Activated naive CD4-positive, alpha-beta T cell treated with anti-CD3 and anti-CD28 coated beads, Interleukin-2, amount 50 U/mL, for 24 hours (primary cell): ENCODE data around the gene MAGI1.

Experiments used
- H3K27ac Mint-ChIP-seq: one replicate; pipeline ENCODE4 v1.8.0; 2021; ENCODE audit warnings: mild to moderate bottlenecking, mixed read lengths
- H3K27me3 Mint-ChIP-seq: one replicate; pipeline ENCODE4 v1.8.0; 2021; ENCODE audit warnings: mixed read lengths
- H3K36me3 Mint-ChIP-seq: one replicate; pipeline ENCODE4 v1.8.0; 2021; ENCODE audit warnings: mixed read lengths
- H3K4me1 Mint-ChIP-seq: one replicate; pipeline ENCODE4 v1.8.0; 2021; ENCODE audit warnings: mixed read lengths
- H3K4me3 Mint-ChIP-seq: one replicate; pipeline ENCODE4 v1.8.0; 2021; ENCODE audit warnings: mild to moderate bottlenecking, mixed read lengths
- H3K9me3 Mint-ChIP-seq: one replicate; pipeline ENCODE4 v1.8.0; 2021; ENCODE audit warnings: mixed read lengths

The MAGI1 gene

DNA sequence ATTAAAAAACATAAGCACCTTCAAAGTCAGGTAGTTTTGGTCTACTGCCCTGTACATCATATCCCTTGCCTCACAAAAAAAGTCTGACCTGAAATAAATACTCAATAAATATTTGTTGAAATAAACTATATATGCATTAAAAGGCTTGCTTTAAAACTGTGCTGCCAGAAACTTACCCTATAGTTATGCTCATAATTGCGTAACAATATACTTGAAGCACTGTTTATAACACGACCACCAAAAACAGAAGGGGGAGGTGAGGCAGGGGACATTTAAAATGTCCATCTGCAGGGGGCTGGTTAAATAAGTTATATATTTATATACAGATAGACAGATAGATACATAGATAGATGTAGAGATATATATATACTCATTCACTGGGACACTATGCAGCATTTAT, 549.5 kb downstream of the MAGI1 start:
- Mint-ChIP-seq H3K27me3 (peaks cover 2% of the 10 kb centered on the region), H3K4me1 (no peaks in the 10 kb centered on the region), H3K27ac (no peak overlapping the region), H3K4me3 (no peak overlapping the region), H3K36me3 (no peaks in the 10 kb centered on the region), H3K9me3 (peaks cover 18% of the 10 kb centered on the region)

- Mint-ChIP-seq H3K4me1 (no peaks in the 10 kb centered on the region), H3K27me3 (peaks cover 2% of the 10 kb centered on the region), H3K36me3 (no peaks in the 10 kb centered on the region), H3K9me3 (peaks cover 10% of the 10 kb centered on the region), H3K4me3 (no peak overlapping the region), H3K27ac (no peak overlapping the region)
These were observed 552.8 kb downstream of the MAGI1 start for GRCh38 chr3:65485826-65486469.

- no peaks in the 10 kb centered on the region for H3K36me3 Mint-ChIP-seq
- H3K27me3 Mint-ChIP-seq = peaks cover 2% of the 10 kb centered on the region
- H3K4me1 Mint-ChIP-seq = no peaks in the 10 kb centered on the region
- H3K27ac Mint-ChIP-seq = no peak overlapping the region
- no peak overlapping the region for H3K4me3 Mint-ChIP-seq
- H3K9me3 Mint-ChIP-seq = peaks cover 10% of the 10 kb centered on the region
These were observed 553.8 kb downstream of the MAGI1 start for GRCh38 chr3:65484964-65485363.

DNA sequence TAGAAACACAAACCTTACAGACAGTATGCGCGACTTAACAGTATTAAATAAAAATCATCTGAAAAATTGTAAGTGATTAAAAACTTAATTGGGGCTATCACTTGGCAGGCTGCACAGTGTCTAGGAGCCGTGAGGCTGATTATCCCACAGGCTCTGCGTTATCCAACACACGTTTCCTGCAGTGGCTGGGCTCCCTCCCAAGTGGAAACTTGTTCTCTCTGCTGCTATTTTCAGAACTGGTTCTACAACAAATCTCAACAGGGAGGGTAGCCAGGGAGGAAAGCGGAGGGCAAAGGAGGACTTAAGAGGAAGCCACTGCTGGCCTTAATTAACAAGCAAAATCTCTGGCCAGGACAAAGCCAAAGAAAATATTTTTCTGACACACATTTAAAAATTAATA, 555.2 kb downstream of the MAGI1 start:
- Mint-ChIP-seq H3K27me3 (peaks cover 2% of the 10 kb centered on the region), H3K9me3 (peaks cover 10% of the 10 kb centered on the region), H3K4me1 (no peaks in the 10 kb centered on the region), H3K36me3 (no peaks in the 10 kb centered on the region), H3K27ac (no peak overlapping the region), H3K4me3 (no peak overlapping the region)

DNA sequence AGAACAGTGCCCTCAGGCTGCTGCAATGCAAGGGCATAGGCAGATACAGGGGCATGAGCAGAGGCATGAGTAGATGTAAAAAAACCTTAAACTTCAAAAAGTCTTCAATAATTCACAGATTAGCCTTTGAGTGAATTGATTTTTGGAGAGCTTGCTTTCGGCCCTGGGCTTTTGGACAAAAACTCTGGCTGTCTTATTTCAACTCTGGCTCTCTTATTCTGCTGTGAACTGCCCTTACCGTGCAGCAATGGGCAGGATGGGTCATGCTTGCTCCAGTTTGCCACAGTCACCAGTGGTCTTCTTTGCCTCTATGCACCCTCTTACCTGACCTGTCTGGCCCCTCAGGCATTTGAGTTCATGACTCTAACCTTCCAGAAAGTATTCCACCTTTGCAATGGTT, 555.7 kb downstream of the MAGI1 start:
- no peak overlapping the region for H3K4me3 Mint-ChIP-seq
- H3K36me3 Mint-ChIP-seq = no peaks in the 10 kb centered on the region
- no peaks in the 10 kb centered on the region for H3K4me1 Mint-ChIP-seq
- peaks cover 2% of the 10 kb centered on the region for H3K27me3 Mint-ChIP-seq
- H3K27ac Mint-ChIP-seq = no peak overlapping the region
- H3K9me3 Mint-ChIP-seq = peaks cover 10% of the 10 kb centered on the region

DNA sequence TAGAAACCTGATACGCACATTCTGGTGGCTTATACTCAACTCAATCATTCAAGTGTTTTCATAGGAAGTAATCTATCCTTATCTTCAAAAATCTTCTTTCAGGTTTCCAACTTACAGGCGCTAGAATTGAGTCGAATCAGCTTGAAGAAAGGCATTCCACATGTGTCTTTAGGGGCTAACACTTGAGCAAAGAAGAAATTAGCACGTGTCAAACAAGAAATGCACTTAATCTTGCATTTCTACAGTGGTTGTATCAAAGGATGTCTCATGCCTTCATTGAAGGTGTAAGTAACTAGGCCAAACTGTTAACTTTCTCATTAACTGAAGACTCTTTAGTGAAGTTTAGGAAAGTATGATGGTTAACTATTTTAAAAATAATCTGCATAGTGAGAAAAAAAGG, 557.6 kb downstream of the MAGI1 start:
- H3K4me1 Mint-ChIP-seq = no peaks in the 10 kb centered on the region
- H3K27me3 Mint-ChIP-seq = peaks cover 2% of the 10 kb centered on the region
- H3K36me3 Mint-ChIP-seq = no peaks in the 10 kb centered on the region
- H3K9me3 Mint-ChIP-seq = peaks cover 10% of the 10 kb centered on the region
- H3K4me3 Mint-ChIP-seq = no peak overlapping the region
- H3K27ac Mint-ChIP-seq = no peak overlapping the region

GRCh38 chr3:65479990-65480389, 558.7 kb downstream of the MAGI1 start:
- Mint-ChIP-seq H3K27ac (no peak overlapping the region), H3K27me3 (peaks cover 2% of the 10 kb centered on the region), H3K9me3 (peaks cover 6% of the 10 kb centered on the region), H3K36me3 (no peaks in the 10 kb centered on the region), H3K4me1 (no peaks in the 10 kb centered on the region), H3K4me3 (no peak overlapping the region)

GRCh38 chr3:65478551-65479500, 559.9 kb downstream of the MAGI1 start:
- Mint-ChIP-seq H3K9me3 (no peaks in the 10 kb centered on the region), H3K27ac (no peak overlapping the region), H3K27me3 (no peaks in the 10 kb centered on the region), H3K4me1 (no peaks in the 10 kb centered on the region), H3K36me3 (no peaks in the 10 kb centered on the region), H3K4me3 (no peak overlapping the region)

GRCh38 chr3:65473736-65474135, 565.0 kb downstream of the MAGI1 start:
- Mint-ChIP-seq H3K4me1 (no peaks in the 10 kb centered on the region), H3K9me3 (peaks cover 7% of the 10 kb centered on the region), H3K36me3 (no peaks in the 10 kb centered on the region), H3K27me3 (no peaks in the 10 kb centered on the region), H3K27ac (no peak overlapping the region), H3K4me3 (no peak overlapping the region)

DNA sequence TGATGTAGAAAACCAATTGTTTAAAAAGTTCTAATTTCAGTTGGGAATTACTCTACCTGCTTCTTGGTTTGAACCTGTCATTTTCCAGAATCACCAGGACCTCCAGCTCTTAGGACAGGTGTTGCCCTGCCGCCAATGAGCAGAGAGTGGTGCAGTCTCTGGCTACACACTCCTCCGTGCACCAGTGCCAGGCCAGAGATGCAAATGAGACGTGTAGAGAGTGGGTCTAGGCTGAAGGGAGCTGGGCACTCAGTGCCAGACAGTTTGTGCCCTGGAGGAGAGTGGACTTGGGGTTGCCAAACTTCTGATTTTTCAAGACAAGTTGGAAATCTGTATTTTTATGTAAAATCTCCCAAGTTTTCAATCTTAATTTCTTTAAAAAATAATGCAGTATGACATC, 566.2 kb downstream of the MAGI1 start:
- Mint-ChIP-seq H3K4me3 (no peak overlapping the region), H3K4me1 (no peaks in the 10 kb centered on the region), H3K27ac (no peak overlapping the region), H3K36me3 (no peaks in the 10 kb centered on the region), H3K27me3 (no peaks in the 10 kb centered on the region), H3K9me3 (peaks cover 15% of the 10 kb centered on the region)

- H3K27ac Mint-ChIP-seq = no peak overlapping the region
- H3K27me3 Mint-ChIP-seq = peaks cover 2% of the 10 kb centered on the region
- no peaks in the 10 kb centered on the region for H3K4me1 Mint-ChIP-seq
- H3K9me3 Mint-ChIP-seq = peaks cover 21% of the 10 kb centered on the region
- no peak overlapping the region for H3K4me3 Mint-ChIP-seq
- no peaks in the 10 kb centered on the region for H3K36me3 Mint-ChIP-seq
These were observed 572.3 kb downstream of the MAGI1 start for GRCh38 chr3:65466300-65466988.

DNA sequence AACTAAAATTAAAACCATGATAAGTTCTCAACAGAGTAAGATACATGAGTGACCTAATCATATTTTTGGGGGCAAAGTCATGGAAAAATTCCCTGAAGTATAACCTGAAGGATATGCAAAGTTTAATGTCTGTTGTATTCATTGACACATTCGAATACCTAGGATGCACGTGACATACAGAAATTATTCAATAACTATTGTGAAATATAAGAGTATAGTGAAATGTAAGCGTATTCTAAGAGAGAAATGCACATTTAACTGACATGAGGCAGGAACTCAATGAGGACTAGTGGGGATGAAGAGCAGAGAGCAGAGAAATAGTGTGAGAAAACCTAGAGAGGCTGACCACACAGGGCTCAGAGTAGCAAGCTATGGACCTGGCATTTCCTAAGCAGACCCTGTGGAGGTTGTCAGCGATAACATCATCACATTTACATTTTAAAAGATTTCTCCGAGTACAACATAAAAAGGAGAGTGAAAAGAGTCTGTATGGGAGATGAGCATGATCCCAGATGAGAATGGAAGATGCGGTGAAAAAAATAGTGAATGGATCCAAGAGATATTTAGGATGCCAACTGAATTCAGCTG, 588.8 kb downstream of the MAGI1 start:
- H3K27ac Mint-ChIP-seq = no peak overlapping the region
- no peak overlapping the region for H3K4me3 Mint-ChIP-seq
- H3K4me1 Mint-ChIP-seq = no peaks in the 10 kb centered on the region
- peaks cover 9% of the 10 kb centered on the region for H3K9me3 Mint-ChIP-seq
- no peaks in the 10 kb centered on the region for H3K36me3 Mint-ChIP-seq
- no peaks in the 10 kb centered on the region for H3K27me3 Mint-ChIP-seq

- Mint-ChIP-seq H3K4me3 (no peak overlapping the region), H3K4me1 (no peaks in the 10 kb centered on the region), H3K36me3 (no peaks in the 10 kb centered on the region), H3K27ac (no peak overlapping the region), H3K27me3 (no peaks in the 10 kb centered on the region), H3K9me3 (peaks cover 9% of the 10 kb centered on the region)
These were observed 590.6 kb downstream of the MAGI1 start for GRCh38 chr3:65448120-65448519.

DNA sequence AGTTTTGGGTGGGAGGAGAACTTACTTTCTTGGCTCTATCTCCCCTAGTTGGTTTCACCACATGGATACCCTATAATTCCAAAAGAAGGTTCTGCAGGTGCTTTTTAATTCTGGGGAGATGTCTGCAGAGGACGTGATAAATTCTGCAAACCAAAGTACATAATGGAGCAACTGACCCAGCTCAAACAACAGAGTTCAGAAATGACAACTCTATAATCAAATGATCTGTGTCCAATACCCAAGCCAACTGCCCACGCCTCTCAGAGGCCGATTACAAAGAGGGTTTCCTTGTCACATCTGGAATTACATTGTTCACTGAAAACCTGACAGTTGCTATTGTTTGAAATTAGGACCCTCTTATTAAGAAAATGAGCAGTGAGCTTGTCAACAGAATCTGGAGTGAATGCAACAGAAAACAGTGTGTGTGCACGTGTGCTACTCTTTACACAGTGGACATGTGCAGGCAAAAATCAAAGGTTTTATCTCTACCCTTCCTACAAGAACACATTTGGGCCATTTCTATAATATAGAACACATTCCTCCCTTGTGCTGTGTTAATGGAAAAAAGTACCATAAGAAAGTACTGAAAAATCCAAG, 593.0 kb downstream of the MAGI1 start:
- H3K27me3 Mint-ChIP-seq = no peaks in the 10 kb centered on the region
- H3K4me3 Mint-ChIP-seq = no peak overlapping the region
- no peak overlapping the region for H3K27ac Mint-ChIP-seq
- no peaks in the 10 kb centered on the region for H3K36me3 Mint-ChIP-seq
- peaks cover 9% of the 10 kb centered on the region for H3K9me3 Mint-ChIP-seq
- H3K4me1 Mint-ChIP-seq = no peaks in the 10 kb centered on the region

DNA sequence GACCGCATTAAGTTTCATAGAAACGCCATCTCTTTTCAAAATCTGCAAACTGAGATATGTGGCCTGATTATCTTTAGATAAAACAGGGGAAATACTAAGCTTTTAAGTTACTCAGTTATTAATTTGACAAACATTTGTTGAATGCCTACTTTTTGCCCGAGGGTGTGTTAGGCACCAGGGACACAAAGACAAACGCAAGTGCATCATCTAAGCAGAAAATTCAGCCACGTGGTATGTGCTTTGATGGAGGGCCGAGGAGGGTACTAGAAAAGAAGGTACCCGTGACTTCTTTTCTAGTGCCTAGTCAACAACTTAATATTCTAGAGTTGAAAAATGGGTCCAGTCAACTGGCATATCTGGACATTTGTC, 594.3 kb downstream of the MAGI1 start:
- Mint-ChIP-seq H3K9me3 (no peaks in the 10 kb centered on the region), H3K27ac (no peak overlapping the region), H3K27me3 (no peaks in the 10 kb centered on the region), H3K36me3 (no peaks in the 10 kb centered on the region), H3K4me1 (no peaks in the 10 kb centered on the region), H3K4me3 (no peak overlapping the region)
